HG03025 (cell line): Measurements from ENCODE around the gene CHST4.
A peak's percentile ranks its signal among the peaks of the same experiment; 100 is the strongest.
"Not testable (repeated sequence)": the region's sequence is repeated elsewhere in the genome, so short reads cannot be mapped to it uniquely, and the experiment has no call there.

Experiments
- ATAC-seq: cut with Tn5 transposase; IDR thresholded peaks from one replicate; pipeline ENCODE4 v1.9.1; 2021; ENCODE audit warnings: mild to moderate bottlenecking, moderate library complexity; ENCODE audit not compliant: unreplicated experiment, low FRiP score

Gene CHST4

DNA sequence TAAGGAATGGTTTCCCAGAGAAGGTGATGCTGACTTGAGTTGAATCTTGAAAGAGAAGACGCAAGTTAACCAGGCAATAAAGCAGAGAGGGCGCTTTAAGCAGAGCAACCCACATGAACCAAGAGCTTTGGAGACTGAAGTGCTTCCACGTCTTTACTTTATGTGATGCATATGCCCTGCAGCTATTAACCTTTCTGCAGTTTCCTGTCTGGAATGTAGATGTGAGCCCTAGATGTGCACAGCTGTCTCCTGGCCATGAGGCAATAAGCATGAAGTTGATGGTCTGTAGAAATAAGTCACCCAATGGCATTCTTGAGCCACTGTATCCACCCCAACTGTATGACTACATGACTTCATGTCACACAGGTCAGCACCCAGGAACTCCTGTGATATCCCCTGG lies 5.7 kb upstream of the CHST4 start:
- no peak for ATAC-seq

DNA sequence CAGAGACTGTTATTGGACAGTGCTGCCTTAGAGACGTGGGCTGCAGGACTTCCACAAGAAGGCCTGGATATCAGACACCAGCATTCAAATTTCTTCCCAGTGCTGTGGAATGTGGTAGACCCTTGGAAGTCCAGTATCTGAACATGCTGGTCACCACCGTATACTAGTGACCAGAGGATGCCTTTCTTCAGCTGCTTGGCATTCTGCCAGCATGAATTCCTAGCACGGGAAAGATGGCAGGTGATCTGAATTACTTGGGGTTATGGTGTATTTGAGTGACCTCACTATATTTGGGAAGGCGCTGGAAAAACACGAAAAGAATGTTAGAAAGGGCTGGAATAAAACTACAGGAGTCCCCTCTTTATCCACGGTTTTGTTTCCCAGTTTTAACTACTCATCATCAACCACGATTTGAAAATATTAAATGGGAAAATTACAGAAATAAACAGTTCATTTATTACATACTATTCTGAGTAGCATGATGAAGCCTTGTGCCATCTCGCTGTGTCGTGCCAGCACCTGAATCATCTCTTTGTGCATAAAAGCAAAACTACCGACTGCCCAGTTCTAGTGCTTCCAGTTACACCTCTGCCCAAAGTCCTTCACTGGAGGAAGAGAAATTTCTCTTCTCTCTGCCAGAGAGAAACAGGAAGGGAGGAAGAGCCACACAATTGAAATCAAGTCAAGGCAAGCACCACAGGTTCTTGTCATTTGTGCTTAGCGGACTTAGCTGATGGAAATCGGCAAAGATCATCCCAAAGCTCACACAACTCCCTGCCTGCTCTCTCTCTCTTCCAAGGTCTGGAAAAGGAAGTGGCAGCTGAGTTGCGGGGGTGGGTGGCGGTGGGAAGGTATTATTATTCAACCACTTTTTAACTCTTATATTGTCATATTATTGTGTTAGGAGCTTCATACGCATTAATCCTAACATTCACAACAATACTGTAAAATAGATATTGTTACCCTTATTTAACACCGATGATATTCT lies 1.4 kb upstream of the CHST4 start:
- no peak for ATAC-seq

GRCh38 chr16:71528257-71528656 lies 2.0 kb downstream of the CHST4 start:
- no peak for ATAC-seq

DNA sequence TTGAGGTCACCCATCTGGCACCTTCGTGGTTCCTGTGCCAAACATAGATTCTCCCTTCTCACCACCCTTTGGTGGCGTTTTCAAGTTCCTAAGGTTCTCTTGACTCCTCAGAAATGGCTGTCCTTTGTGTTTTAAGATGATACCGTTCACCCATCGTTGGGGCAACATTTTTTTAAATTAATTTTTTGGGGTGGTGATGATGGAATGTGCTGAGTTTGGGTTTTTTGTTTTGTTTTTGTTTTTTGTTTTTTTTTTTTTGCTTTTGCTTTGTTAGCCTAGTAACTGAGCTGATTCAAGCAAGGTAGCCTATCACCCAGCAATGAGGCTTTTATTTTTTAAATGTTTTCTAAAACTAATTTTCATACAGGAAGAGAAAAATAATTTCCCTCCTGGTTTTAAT lies 2.6 kb downstream of the CHST4 start:
- ATAC-seq, result no peak

DNA sequence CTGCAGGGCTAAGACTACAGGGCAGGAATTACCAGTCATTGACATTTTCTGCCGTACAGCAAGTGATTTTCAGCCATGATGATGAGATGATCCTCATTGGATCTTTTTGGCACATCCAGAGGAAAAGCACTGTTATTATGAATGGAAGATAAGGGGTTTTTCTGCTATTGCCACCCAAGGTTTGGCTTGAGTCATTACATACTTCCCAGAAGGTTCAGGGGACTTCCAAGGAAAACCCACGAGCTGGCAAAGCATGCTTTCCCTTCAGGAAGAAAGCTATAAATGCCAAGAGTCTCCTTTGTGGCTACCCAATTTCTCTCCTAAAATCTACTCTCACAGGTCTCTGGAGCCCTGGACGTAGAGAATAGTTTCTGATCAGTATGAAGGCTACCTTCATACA lies 6.1 kb downstream of the CHST4 start:
- no peak for ATAC-seq

DNA sequence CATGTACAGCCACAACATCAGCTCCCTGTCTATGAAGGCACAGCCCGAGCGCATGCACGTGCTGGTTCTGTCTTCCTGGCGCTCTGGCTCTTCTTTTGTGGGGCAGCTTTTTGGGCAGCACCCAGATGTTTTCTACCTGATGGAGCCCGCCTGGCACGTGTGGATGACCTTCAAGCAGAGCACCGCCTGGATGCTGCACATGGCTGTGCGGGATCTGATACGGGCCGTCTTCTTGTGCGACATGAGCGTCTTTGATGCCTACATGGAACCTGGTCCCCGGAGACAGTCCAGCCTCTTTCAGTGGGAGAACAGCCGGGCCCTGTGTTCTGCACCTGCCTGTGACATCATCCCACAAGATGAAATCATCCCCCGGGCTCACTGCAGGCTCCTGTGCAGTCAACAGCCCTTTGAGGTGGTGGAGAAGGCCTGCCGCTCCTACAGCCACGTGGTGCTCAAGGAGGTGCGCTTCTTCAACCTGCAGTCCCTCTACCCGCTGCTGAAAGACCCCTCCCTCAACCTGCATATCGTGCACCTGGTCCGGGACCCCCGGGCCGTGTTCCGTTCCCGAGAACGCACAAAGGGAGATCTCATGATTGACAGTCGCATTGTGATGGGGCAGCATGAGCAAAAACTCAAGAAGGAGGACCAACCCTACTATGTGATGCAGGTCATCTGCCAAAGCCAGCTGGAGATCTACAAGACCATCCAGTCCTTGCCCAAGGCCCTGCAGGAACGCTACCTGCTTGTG lies 10.7 kb downstream of the CHST4 start:
- no peak for ATAC-seq

- ATAC-seq, result no peak
Measured at GRCh38 chr16:71537643-71538042, 11.4 kb downstream of the CHST4 start.

DNA sequence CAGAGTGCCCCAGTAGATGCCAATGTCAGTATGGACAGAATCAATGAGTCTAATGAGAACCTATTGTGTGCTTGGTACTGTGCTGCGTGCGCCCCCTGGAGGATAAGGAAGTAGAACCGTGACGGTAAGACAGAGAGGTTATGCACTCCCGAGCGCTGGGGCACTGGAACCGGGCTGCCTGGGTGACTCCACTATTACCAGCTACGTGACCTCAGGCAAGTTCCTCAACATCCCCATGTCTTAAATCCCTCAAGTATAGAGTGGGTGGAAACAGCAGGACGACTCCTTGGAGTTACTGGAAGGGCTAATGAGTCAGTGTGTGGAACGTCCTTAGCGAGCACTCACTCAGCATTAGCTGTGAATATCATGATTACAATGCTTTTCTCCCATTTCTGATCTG lies 16.2 kb downstream of the CHST4 start:
- ATAC-seq, result no peak

DNA sequence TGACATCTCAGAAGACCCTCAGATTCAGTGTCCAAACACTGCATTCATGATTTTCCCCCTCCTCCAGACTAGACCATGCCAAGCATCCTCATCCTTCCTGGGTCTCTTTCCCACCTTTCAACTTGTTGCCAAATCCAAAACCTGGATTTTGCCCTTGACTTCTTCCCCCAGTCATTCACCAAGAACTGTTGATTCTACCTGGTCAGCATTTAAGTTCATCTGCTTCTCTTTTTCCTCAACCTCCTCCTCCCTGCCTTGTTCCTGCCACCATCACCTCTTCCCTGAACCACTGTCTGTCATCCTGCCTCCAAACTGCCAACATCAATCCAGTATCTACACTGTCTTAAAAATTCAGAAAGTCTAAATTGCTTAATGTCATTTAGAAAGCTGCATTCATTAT lies 20.9 kb downstream of the CHST4 start:
- ATAC-seq, result no peak

- ATAC-seq, result no peak
Measured at GRCh38 chr16:71552698-71553503, 26.7 kb downstream of the CHST4 start.

- ATAC-seq, result no peak
Measured at GRCh38 chr16:71555230-71555891, 29.1 kb downstream of the CHST4 start.

- no peak for ATAC-seq
Measured at GRCh38 chr16:71557299-71557698, 31.1 kb downstream of the CHST4 start.

DNA sequence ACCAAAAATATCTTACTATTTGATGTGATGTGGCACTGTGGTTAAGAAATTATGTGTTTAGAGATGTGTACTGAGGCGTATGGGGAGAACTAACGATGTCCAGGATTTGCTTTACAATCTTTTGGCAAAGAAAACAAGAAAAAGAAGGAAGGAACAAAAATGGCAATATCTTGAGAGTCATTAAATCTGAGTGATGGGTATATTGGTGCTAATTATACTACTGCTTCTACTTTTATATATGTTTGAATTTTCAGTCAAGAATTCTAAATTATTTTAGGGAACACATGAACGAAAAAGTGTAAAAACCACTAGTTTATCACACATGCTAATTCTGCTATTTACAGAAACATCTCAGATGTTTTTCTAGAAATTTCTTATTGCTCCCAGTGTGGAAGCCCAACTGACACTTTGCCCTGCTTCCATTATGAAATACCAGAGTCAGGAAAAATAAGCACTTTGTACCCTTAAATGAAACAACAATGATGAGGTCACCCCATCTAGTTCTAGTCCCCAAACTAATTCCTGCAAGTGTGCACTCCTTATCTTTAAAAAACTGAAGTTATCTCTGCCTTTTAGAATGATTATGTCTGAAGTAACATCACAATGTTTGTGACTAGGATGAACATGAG lies 31.8 kb downstream of the CHST4 start:
- no peak for ATAC-seq

DNA sequence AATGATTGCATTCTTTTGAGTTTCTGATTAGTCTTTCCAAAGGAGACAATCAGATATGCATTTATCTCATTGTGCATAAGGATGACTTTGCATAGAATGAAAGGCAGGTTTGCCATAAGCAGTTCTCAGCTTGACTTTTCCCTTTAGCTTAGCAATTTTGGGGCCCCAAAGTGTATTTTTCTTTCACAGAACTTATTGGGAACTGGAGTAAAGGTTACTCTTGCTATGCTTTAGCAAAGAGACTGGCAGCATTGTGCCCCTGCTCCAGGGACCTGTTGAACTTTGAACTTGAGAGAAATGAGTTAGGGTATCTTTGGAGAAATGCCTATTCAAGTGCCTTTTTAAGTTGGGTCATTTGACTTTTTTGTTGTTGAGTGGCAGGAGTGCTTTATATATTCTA lies 33.6 kb downstream of the CHST4 start:
- no peak for ATAC-seq

- ATAC-seq, result not testable (repeated sequence)
Measured at GRCh38 chr16:71561886-71562285, 35.7 kb downstream of the CHST4 start.

GRCh38 chr16:71562552-71562951 lies 36.3 kb downstream of the CHST4 start:
- ATAC-seq, result no peak

DNA sequence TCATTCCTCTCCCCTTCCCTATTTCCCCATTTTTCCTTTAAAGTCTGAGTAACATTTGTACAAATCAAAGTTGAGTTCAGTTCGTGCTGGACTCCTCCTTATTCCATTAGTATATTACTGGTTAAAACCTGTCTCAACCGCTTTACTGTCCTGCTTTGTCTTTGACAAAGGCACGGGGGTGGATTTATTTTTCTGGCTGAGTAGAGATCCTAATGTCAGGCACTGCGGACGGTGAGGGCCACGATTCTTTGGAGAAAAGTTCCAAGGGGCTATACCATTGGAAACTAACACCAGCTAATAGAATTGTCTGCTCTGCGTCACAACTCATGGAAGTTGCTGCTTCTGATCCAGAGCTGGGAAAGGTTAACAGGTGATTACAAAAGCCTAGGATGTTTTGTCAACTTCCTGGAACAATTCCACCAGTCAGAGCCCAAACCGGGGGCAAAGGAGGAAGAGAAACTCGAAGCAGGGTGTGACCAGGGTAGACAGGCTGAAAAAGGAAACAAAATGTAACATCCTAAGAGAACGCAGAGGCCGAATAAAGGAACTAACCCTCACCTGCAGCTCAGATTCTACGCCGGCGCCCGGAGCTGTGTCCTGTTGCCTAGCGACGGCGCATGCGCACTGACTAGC lies 38.2 kb downstream of the CHST4 start:
- peak; percentile 95 for ATAC-seq

DNA sequence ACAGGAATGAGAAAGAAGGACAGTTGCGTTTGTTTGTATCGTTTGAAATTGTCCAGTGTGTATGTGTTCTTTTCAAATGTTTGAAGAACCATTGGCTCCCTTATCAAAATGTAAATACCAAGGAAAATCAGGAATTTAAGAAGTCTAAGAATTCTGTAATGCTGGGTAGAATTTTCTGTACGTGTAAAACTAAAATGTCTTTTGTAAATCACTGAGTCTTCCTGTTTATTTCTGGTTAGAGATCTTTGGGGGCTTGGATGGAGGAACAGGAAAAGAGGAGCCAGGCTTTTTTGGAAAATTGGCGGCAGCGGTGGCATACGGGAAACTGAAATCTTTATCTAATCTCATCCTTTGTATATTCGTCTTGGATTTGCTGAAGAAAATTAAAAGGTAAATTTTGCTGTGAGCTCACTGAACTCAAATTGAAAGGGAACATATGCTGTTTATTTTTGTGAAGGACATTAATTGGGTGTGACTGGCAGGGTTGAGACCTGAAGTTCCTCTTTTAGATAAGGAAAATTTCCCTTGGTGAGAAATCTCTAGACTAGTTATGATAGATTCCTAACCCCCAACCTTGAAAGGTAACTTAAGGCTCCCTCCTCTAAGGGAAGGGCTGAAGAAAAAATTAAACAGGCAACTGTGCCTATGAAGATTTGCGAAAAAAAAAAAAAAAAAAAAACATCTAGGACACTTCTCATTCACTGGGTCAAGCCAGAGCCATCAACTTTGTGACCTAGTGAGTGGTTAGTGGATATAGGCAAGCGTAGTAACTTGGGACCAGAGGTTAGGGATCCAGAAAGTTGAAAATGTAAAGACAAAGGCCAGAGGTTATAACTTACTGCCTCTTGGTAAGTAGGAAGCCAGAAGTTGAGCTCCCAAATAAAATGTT lies 39.8 kb downstream of the CHST4 start:
- no peak for ATAC-seq
